GM12891 (cell line): ENCODE data around the gene PEAK1.

Experiments
- POLR2A ChIP-seq: IDR thresholded peaks from 2 replicates; pipeline ENCODE4 v1.6.1; 2011; ENCODE audit warnings: low read depth, low read length, control low read depth
- TAF1 ChIP-seq: IDR thresholded peaks from 2 replicates; pipeline ENCODE4 v1.6.1; 2011; ENCODE audit warnings: low read depth, low read length, control low read depth

- TF ChIP-seq POLR2A (no peak), TAF1 (no peak)
These were observed 352.8 kb downstream of the PEAK1 start for GRCh38 chr15:77066971-77067690.
